Suprapubic skin (tissue), 3 donors: ENCODE measurements around the gene KIAA1217.

ENCODE experiments used
- EP300 ChIP-seq: sonication (generic); formaldehyde crosslinking; IDR thresholded peaks from one replicate; pipeline ENCODE4 v1.6.1; 2017; ENCODE audit warnings: antibody characterized with exemption
- POLR2A ChIP-seq, 2 donors: fragments of 450-650 bp; IDR thresholded peaks; one replicate each; pipeline ENCODE4 v1.6.1; 2017; ENCODE audit warnings: antibody characterized with exemption in 2 of 2, mild to moderate bottlenecking in 2 of 2, moderate library complexity in 2 of 2
- TF ChIP-seq, protein P1 (sequence below), 2 donors: fragments of 200-600 bp in 1 of 2; fragments of 450-650 bp in 1 of 2; sonication (generic) in 1 of 2; IDR thresholded peaks; one replicate each; pipeline ENCODE4 v1.5.1; 2016 to 2019; ENCODE audit warnings: antibody characterized with exemption in 2 of 2, mild to moderate bottlenecking in 1 of 2, moderate library complexity in 1 of 2

DNA sequence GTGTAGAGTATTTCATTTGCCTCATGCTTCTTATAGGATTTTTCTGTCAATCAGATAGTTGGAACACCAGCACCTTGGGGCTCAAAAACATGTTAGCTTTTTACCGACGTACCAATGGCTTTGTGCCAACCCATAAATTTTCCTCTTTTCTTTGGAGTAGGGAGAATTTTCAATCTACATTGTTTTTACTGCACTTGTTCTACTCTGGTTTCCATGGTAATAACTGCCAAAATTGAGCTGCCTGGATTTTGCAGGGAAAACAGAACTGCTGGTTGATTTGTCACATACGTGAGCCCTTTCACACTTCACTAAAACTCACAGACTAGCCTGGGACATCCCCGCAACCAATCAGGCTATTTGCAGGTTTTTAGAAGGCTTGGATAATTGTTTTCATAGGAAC lies 325.0 kb downstream of the KIAA1217 start:
- TF ChIP-seq, protein P1, sequence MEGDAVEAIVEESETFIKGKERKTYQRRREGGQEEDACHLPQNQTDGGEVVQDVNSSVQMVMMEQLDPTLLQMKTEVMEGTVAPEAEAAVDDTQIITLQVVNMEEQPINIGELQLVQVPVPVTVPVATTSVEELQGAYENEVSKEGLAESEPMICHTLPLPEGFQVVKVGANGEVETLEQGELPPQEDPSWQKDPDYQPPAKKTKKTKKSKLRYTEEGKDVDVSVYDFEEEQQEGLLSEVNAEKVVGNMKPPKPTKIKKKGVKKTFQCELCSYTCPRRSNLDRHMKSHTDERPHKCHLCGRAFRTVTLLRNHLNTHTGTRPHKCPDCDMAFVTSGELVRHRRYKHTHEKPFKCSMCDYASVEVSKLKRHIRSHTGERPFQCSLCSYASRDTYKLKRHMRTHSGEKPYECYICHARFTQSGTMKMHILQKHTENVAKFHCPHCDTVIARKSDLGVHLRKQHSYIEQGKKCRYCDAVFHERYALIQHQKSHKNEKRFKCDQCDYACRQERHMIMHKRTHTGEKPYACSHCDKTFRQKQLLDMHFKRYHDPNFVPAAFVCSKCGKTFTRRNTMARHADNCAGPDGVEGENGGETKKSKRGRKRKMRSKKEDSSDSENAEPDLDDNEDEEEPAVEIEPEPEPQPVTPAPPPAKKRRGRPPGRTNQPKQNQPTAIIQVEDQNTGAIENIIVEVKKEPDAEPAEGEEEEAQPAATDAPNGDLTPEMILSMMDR (IDR thresholded peaks at IDR 0.05), result no peak
- TF ChIP-seq POLR2A (IDR thresholded peaks at IDR 0.05), result no peak
- no peak for TF ChIP-seq EP300
